ENCODE data around the gene AKNAD1.
A peak's percentile ranks its signal among the peaks of the same experiment; 100 is the strongest.
"Not testable (repeated sequence)": the region's sequence is repeated elsewhere in the genome, so short reads cannot be mapped to it uniquely, and the experiment has no call there.

The AKNAD1 gene, protein sequence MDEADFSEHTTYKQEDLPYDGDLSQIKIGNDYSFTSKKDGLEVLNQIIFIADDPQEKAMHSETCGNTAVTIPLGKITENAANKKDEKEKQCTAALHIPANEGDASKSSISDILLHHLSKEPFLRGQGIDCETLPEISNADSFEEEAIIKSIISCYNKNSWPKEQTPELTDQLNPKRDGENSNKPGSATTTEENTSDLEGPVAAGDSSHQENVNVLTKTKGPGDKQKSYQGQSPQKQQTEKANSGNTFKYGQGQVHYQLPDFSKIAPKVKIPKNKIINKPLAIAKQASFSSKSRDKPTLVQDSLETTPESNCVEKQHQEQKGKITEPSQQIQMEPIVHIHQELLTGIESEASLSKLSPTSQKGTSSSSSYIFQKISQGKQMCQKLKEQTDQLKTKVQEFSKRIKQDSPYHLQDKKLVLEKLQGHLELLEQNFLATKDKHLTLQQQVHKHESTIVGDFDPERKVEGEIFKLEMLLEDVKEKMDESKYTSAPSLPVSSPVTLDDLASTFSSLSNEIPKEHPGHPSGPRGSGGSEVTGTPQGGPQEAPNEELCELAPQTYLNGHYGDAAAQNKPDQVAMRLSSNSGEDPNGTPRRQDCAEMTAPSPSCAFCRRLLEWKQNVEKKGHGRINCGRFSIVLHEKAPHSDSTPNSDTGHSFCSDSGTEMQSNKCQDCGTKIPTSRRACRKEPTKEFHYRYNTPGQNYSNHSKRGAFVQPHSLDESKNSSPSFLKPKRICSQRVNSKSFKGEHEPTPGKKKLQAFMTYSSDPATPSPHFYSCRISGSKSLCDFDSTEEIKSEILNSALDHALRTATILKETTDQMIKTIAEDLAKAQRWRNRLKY

DNA sequence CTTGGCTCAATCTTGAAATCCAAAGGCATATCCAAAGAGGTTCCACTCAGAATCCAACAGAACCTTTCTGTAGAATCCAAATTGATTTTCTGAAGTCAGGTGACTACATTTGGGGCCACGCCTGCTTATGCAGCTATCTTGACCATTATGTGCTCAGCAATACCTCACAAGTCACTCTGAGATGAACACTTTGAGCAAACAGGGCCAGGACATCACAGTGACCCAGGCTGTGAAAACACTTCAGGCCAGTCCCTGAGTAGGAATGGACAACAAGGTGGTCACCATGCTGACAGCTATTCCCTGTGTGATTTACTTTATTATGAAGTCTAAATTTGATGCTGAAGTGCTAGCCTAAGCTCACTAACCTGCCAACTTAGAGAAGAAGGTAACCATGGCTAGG, at the start of gene AKNAD1:
TSS of gene AKNAD1 (minus strand) at position 101 of the 400 bp plus-strand sequence. CDS start 4,430 bp downstream, outside the sequence.
- Histone ChIP-seq H3K4me1 (ENCODE audit: control insufficient read depth, insufficient read depth, low read length) (no peaks in the 10 kb centered on the region), H3K27ac (ENCODE audit: low read length) (no peak within 1 kb of the TSS), H3K27me3 (ENCODE audit: control insufficient read depth in 1 of 2, insufficient read depth in 2 of 2, low read length in 2 of 2) (no peaks in the 10 kb centered on the region), H3K36me3 (ENCODE audit: control insufficient read depth in 2 of 2, insufficient read depth in 2 of 2, low read length in 2 of 2) (no peaks in the 10 kb centered on the region), H3K9me3 (ENCODE audit: control insufficient read depth in 2 of 2, low read length in 2 of 2) (no peaks in the 10 kb centered on the region), H3K9ac (ENCODE audit: low read length in 2 of 2) (no peak within 1 kb of the TSS), H3K4me3 (ENCODE audit: low read length in 2 of 2) (no peak within 1 kb of the TSS)

DNA sequence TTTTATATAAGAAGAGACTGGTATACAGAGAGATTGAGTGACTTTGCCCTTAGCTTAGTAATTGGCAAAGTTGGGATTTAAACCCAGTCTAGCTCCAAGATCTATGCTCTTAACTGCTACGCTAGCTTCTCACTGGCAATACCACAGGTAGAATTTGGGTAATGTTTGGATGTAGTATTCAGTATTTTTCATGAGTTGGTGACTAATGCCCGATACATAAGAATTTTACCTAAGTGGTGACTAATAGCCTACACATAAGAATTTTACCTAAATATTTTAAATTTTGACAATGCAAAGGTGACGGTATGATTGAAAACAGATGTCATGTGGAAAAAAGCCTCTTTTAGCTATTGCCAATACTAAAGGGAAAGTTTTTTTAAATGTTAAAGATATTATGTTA, 44.2 kb upstream of the AKNAD1 start:
- H3K36me3 ChIP-seq (ENCODE audit: control insufficient read depth in 2 of 2, insufficient read depth in 2 of 2, low read length in 2 of 2) = peaks cover 3 to 20% of the 10 kb centered on the region in 2 donors
- no peaks in the 10 kb centered on the region for H3K9me3 ChIP-seq (ENCODE audit: control insufficient read depth in 2 of 2, low read length in 2 of 2)
- H3K4me3 ChIP-seq (ENCODE audit: low read length in 2 of 2) = no peak overlapping the region
- H3K27ac ChIP-seq (ENCODE audit: low read length) = no peak overlapping the region
- H3K4me1 ChIP-seq (ENCODE audit: control insufficient read depth, insufficient read depth, low read length) = peaks cover 8% of the 10 kb centered on the region
- no peak overlapping the region for H3K9ac ChIP-seq (ENCODE audit: low read length in 2 of 2)
- no peaks in the 10 kb centered on the region for H3K27me3 ChIP-seq (ENCODE audit: control insufficient read depth in 1 of 2, insufficient read depth in 2 of 2, low read length in 2 of 2)

DNA sequence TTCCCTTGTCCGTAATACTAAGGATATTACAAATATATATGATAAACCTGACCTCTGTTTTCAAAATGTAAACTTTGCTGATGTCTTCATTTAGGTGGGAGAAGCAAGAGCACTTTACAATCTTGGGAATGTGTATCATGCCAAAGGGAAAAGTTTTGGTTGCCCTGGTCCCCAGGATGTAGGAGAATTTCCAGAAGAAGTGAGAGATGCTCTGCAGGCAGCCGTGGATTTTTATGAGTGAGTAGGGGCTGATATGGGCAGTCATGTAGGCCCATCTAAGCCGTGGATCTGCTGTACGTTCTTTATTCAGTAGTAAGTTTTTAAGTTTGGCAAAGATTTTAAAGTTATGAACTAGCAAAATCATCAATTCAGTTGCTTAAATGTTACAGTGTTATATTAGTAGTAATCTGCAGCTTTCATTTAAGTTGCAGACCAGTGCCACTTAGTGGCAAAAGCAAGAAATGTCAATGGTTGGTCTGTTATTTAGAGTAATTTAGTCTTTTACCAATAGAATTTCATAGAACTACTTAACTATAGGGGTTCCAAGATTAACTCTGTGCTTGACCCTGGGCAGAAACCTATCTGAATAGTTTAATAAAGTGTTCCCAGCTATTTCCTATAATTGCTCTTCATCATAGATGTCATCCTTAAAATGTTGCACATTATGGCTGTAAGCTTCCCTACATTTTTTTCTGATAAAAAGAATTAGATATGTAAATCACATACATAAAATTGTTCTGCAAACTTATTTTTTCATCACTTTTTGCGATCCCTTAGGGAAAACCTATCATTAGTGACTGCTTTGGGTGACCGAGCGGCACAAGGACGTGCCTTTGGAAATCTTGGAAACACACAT, 41.2 kb upstream of the AKNAD1 start:
- no peak overlapping the region for H3K4me3 ChIP-seq (ENCODE audit: low read length in 2 of 2)
- no peak overlapping the region for H3K9ac ChIP-seq (ENCODE audit: low read length in 2 of 2)
- no peaks in the 10 kb centered on the region for H3K9me3 ChIP-seq (ENCODE audit: control insufficient read depth in 2 of 2, low read length in 2 of 2)
- peaks cover 3 to 12% of the 10 kb centered on the region in 2 donors for H3K36me3 ChIP-seq (ENCODE audit: control insufficient read depth in 2 of 2, insufficient read depth in 2 of 2, low read length in 2 of 2)
- H3K4me1 ChIP-seq (ENCODE audit: control insufficient read depth, insufficient read depth, low read length) = peaks cover 8% of the 10 kb centered on the region
- no peak overlapping the region for H3K27ac ChIP-seq (ENCODE audit: low read length)
- no peaks in the 10 kb centered on the region for H3K27me3 ChIP-seq (ENCODE audit: control insufficient read depth in 1 of 2, insufficient read depth in 2 of 2, low read length in 2 of 2)

DNA sequence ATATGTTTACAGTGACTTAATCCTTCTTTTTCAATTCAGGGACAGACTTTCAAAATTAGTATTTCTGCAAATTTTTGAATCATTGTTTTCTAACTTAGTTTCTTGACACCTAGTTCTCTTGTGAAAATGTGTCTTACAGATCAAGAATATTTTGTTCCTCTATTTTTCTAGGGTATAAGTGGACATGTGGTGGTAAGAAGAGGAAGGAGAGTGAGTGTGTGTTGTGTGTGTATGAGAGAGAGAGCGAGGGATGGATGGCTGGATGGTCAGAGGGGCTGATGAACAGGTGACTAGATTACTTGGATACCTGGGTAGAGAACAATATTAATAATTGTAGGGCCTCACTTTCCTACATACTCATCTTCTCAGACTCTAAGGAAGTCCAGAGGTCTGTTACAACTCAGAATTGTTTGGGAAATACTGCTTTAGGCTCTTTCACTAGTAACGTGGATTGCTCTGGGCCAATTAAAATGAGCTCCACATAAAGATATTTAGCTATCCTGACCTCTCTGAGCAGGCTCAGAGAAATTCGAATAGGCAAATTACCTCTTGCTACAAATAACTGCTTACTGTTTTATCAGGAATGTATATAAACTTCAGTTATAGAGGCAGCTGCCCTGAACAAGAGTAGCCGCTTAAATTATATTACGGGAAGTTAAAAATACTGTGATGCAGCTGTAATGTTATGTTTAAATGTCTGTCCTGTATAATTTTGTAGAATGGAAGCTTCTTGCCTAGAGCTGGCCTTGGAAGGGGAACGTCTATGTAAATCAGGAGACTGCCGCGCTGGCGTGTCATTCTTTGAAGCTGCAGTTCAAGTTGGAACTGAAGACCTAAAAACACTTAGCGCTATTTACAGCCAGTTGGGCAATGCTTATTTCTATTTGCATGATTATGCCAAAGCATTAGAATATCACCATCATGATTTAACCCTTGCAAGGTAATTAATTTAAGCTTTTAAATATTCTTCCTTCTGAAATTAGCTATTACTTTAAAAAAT, 39.6 kb upstream of the AKNAD1 start:
- peak overlapping the region; percentile 18 for H3K27ac ChIP-seq (ENCODE audit: low read length)
- peaks cover 8% of the 10 kb centered on the region for H3K4me1 ChIP-seq (ENCODE audit: control insufficient read depth, insufficient read depth, low read length)
- H3K9ac ChIP-seq (ENCODE audit: low read length in 2 of 2) = peak overlapping the region in 1 of 2 donors; percentile 17
- H3K4me3 ChIP-seq (ENCODE audit: low read length in 2 of 2) = peak overlapping the region in 1 of 2 donors; percentile 44
- peaks cover 0 to 12% of the 10 kb centered on the region in 2 donors for H3K36me3 ChIP-seq (ENCODE audit: control insufficient read depth in 2 of 2, insufficient read depth in 2 of 2, low read length in 2 of 2)
- H3K27me3 ChIP-seq (ENCODE audit: control insufficient read depth in 1 of 2, insufficient read depth in 2 of 2, low read length in 2 of 2) = no peaks in the 10 kb centered on the region
- no peaks in the 10 kb centered on the region for H3K9me3 ChIP-seq (ENCODE audit: control insufficient read depth in 2 of 2, low read length in 2 of 2)

DNA sequence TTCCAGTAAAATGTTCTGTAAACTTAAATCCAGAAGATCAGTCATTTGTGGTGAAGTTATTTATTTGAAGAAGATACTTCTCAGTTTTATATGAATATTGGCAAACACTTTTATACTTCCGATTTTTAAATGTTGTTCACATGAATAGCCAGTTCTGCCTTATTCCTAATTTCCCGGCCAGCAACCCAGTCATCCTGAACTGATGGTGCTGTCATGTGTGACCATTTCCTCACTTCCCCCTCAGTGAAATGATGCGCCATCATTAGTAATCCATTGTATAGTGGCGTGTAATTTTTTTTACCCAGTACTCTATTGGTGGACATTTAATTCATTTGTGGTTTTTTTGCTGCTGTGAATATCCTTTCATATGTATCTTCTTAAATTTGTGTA, 36.2 kb upstream of the AKNAD1 start:
- no peak overlapping the region for H3K4me3 ChIP-seq (ENCODE audit: low read length in 2 of 2)
- no peaks in the 10 kb centered on the region for H3K36me3 ChIP-seq (ENCODE audit: control insufficient read depth in 2 of 2, insufficient read depth in 2 of 2, low read length in 2 of 2)
- no peaks in the 10 kb centered on the region for H3K9me3 ChIP-seq (ENCODE audit: control insufficient read depth in 2 of 2, low read length in 2 of 2)
- H3K9ac ChIP-seq (ENCODE audit: low read length in 2 of 2) = no peak overlapping the region
- no peak overlapping the region for H3K27ac ChIP-seq (ENCODE audit: low read length)
- H3K27me3 ChIP-seq (ENCODE audit: control insufficient read depth in 1 of 2, insufficient read depth in 2 of 2, low read length in 2 of 2) = no peaks in the 10 kb centered on the region
- H3K4me1 ChIP-seq (ENCODE audit: control insufficient read depth, insufficient read depth, low read length) = peaks cover 10% of the 10 kb centered on the region

DNA sequence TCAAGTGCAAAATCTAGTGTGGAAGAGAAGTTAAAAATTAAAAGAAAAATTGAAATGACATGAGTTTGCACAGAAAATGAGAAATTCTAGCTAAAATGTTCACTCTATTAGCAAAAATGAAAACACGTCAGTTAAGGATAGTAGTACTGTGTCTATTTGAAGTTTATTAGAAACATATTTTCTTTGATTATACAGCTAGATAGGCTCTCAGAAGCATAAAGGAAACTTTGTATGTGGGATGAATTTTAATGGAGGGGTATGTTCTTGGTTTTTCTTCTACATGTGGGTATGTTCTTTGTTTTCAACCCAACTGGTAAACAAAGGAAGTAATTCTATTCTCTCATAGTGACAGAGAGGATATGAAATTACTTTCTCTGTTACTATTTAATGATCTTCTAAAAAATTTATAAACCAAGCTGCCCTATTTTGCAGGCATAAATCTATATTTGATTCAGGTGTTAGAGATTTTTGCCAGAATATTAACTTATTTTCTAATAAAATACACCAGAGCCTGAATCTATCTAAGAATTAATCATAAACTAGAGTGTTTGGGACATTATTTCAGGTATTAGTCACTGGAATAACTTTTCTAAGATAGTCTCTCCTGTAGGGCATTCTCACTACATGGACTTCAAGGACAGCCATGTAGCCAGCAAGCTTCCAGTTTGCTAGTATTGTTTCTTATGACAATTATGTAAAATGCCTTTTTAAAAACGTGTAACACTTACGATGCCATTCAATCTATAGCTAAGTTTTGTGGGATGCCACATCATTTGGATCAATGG, 35.7 kb upstream of the AKNAD1 start:
- H3K4me1 ChIP-seq (ENCODE audit: control insufficient read depth, insufficient read depth, low read length) = peaks cover 7% of the 10 kb centered on the region
- no peak overlapping the region for H3K9ac ChIP-seq (ENCODE audit: low read length in 2 of 2)
- H3K9me3 ChIP-seq (ENCODE audit: control insufficient read depth in 2 of 2, low read length in 2 of 2) = no peaks in the 10 kb centered on the region
- no peaks in the 10 kb centered on the region for H3K27me3 ChIP-seq (ENCODE audit: control insufficient read depth in 1 of 2, insufficient read depth in 2 of 2, low read length in 2 of 2)
- H3K27ac ChIP-seq (ENCODE audit: low read length) = no peak overlapping the region
- H3K4me3 ChIP-seq (ENCODE audit: low read length in 2 of 2) = no peak overlapping the region
- H3K36me3 ChIP-seq (ENCODE audit: control insufficient read depth in 2 of 2, insufficient read depth in 2 of 2, low read length in 2 of 2) = no peaks in the 10 kb centered on the region

DNA sequence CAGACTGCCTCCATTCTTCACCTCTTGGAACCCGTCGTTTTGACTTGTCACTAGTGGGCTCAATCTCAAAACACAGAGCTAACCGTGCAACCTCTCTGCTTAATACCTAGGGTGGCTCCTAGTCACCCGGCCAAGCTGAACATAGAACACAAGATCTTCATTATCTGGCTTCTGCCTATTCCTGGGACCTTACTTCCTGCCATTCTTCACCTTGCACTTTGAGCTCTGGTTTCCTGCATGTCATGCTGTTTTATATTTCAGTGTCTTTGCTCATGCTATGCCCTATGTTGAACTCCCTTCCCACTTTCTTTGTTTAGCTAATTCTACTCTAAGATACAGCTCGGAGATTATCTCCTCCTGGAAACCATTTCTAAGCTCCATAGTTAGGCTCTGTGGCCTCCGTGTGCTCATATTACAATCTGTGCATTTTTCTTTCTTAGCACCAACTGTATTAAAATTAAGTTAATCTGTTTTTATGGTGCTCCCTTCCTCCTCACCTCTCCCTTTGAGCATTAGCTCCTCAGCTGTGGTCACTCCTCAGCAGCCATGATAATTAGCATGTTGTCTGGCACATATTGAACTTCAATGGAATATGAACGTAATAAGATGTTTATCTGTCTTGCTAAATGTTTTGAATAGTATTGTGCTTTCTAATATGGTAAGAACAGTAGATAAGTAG, 33.0 kb upstream of the AKNAD1 start:
- Histone ChIP-seq H3K4me1 (ENCODE audit: control insufficient read depth, insufficient read depth, low read length) (peaks cover 2% of the 10 kb centered on the region), H3K36me3 (ENCODE audit: control insufficient read depth in 2 of 2, insufficient read depth in 2 of 2, low read length in 2 of 2) (peaks cover 0 to 2% of the 10 kb centered on the region in 2 donors), H3K9me3 (ENCODE audit: control insufficient read depth in 2 of 2, low read length in 2 of 2) (no peaks in the 10 kb centered on the region), H3K27ac (ENCODE audit: low read length) (no peak overlapping the region), H3K9ac (ENCODE audit: low read length in 2 of 2) (no peak overlapping the region), H3K27me3 (ENCODE audit: control insufficient read depth in 1 of 2, insufficient read depth in 2 of 2, low read length in 2 of 2) (no peaks in the 10 kb centered on the region), H3K4me3 (ENCODE audit: low read length in 2 of 2) (no peak overlapping the region)

DNA sequence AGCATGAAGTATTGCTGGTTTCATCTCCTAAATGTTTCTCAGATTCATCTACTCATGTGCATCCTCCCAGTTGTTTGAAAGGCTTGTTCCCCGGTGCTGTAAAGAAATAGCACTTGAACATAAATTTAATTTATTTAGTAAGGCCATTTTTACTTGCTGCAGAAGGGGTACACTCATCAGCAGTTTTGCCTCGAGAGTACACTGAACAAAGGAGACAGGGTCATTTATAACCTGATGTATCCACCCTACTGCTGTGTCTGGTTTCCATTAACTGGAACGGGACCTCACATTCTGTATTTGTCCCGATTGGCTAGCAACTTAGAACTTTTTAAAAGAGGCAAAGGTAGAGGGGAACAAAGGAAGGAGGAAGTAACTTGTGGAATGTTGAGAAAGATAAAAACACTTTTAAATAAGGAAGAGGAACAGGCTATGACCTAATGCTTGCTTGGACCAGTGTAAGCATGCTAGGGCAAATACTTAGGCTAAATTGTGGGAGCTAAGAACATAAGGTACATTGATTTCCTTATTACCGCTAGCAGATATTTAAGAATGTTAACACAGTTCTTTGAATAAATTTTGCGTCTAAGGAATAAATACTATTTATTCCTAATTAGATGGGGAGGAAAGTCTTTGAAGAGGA, 32.2 kb upstream of the AKNAD1 start:
- H3K27ac ChIP-seq (ENCODE audit: low read length) = peak overlapping the region; percentile 6
- H3K36me3 ChIP-seq (ENCODE audit: control insufficient read depth in 2 of 2, insufficient read depth in 2 of 2, low read length in 2 of 2); H3K9ac ChIP-seq (ENCODE audit: low read length in 2 of 2); H3K27me3 ChIP-seq (ENCODE audit: control insufficient read depth in 1 of 2, insufficient read depth in 2 of 2, low read length in 2 of 2); H3K4me1 ChIP-seq (ENCODE audit: control insufficient read depth, insufficient read depth, low read length); H3K4me3 ChIP-seq (ENCODE audit: low read length in 2 of 2); H3K9me3 ChIP-seq (ENCODE audit: control insufficient read depth in 2 of 2, low read length in 2 of 2): not testable (repeated sequence)

Data from stomach smooth muscle (tissue), 2 donors.